NCI-H1436 treated with DMSO at 0.1 percent for 48 hours (cell line): ENCODE results near the gene UBAC2.
"Not testable (repeated sequence)": the region's sequence is repeated elsewhere in the genome, so short reads cannot be mapped to it uniquely, and the experiment has no call there.

Source experiments
- DNase-seq: peaks from one replicate; lab custom pipeline; 2025; lab: John Stamatoyannopoulos, UW

The UBAC2 gene

GRCh38 chr13:99380921-99381645 lies 180.4 kb downstream of the UBAC2 start:
- no peak for DNase-seq

GRCh38 chr13:99381766-99382165 lies 181.1 kb downstream of the UBAC2 start:
- DNase-seq, result no peak

- no peak for DNase-seq
Observed at GRCh38 chr13:99382428-99383133, 181.9 kb downstream of the UBAC2 start.

DNA sequence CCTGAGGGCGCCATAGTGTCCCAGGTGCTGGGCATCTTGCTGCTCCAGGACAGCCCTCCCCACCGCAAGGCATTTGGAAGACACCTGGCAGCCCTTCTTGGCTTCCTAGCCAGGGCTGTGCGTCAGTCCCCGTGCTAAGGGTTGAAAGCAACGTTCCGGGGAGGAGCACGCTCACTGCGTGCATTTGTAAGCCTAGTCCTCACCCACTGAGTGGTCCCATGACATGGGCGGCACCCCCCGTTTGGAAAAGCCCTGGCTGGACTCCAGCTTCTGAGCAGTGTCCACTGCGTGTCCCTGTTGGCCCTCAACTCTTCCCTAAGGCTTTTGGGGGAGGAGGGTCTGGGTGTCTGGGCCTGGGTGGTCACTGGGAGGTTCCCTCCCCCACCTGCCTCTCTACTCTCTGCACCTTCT lies 182.9 kb downstream of the UBAC2 start:
- no peak for DNase-seq

GRCh38 chr13:99383946-99384345 lies 183.3 kb downstream of the UBAC2 start:
- no peak for DNase-seq

- no peak for DNase-seq
Observed at GRCh38 chr13:99384468-99384867, 183.8 kb downstream of the UBAC2 start.

GRCh38 chr13:99385161-99385560 lies 184.5 kb downstream of the UBAC2 start:
- DNase-seq, result no peak

GRCh38 chr13:99385940-99386339 lies 185.3 kb downstream of the UBAC2 start:
- no peak for DNase-seq

GRCh38 chr13:99386495-99386894 lies 185.8 kb downstream of the UBAC2 start:
- DNase-seq, result no peak

- no peak for DNase-seq
Observed at GRCh38 chr13:99386911-99387788, 186.5 kb downstream of the UBAC2 start.

DNA sequence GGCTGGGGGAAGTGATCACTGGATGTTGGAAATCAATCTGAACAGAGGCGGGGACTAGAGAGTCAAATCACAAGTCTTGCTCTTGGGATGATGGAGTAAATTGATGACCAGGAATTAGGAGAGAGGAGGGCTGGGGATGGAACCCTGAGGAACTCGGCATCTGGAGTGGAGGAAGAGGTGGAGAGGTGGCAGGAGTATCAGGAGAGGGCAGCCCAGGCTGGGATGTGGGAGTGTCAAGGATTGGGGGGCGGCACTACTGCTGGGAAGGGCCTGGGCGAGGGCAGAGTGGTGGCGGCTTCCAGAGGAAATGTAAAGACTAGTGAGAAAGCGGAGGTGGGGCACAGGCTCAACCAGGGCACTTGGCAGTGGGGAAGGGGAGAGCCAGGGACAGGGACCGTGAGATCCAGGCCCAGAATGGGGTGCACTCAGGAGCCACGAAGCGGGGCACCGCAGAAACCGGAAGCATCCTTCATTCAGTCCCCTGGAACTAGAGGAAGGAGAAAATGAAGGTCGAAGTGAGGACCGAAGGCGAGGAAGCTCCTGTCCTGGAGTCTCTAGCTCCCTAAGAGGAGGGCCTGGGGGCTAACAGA lies 187.8 kb downstream of the UBAC2 start:
- DNase-seq, result no peak

- not testable (repeated sequence) for DNase-seq
Observed at GRCh38 chr13:99389094-99389493, 188.4 kb downstream of the UBAC2 start.

GRCh38 chr13:99389520-99390304 lies 189.1 kb downstream of the UBAC2 start:
- DNase-seq, result no peak

GRCh38 chr13:99390601-99391000 lies 189.9 kb downstream of the UBAC2 start:
- no peak for DNase-seq

DNA sequence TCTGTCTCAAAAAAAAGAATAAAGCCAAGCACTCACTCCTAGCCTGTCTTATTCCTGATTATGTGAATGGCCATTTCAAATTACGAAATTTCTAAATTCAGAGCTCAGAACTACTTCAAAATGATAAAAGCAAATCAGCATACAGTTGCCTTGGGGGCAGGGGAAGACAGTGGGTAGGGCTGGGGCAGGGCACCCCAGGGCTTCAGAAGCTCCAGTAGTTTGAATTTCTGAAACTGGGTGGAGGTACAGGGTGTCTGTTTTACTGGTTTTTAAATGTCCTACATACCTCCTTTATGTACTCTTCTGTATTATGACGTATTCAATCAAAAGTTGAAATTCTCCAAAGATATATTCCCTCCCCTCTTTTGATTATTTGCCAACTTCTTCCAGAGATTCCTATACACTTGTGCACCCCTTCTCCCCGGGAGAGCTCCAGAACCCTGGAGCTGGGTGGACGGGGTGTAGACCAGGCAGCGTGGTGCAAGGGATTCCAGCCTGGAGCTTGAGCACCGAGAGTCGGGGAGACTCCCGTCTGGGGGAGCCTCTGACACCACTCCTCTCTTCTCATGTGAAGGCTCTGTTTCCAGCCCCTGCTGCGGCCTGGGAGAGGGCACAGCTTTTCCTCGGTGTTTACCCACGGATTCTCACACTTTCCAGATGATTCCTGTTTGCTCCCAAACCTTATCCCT lies 191.3 kb downstream of the UBAC2 start:
- no peak for DNase-seq

- DNase-seq, result no peak
Observed at GRCh38 chr13:99392470-99393135, 191.9 kb downstream of the UBAC2 start.

GRCh38 chr13:99393391-99393790 lies 192.7 kb downstream of the UBAC2 start:
- DNase-seq, result not testable (repeated sequence)

DNA sequence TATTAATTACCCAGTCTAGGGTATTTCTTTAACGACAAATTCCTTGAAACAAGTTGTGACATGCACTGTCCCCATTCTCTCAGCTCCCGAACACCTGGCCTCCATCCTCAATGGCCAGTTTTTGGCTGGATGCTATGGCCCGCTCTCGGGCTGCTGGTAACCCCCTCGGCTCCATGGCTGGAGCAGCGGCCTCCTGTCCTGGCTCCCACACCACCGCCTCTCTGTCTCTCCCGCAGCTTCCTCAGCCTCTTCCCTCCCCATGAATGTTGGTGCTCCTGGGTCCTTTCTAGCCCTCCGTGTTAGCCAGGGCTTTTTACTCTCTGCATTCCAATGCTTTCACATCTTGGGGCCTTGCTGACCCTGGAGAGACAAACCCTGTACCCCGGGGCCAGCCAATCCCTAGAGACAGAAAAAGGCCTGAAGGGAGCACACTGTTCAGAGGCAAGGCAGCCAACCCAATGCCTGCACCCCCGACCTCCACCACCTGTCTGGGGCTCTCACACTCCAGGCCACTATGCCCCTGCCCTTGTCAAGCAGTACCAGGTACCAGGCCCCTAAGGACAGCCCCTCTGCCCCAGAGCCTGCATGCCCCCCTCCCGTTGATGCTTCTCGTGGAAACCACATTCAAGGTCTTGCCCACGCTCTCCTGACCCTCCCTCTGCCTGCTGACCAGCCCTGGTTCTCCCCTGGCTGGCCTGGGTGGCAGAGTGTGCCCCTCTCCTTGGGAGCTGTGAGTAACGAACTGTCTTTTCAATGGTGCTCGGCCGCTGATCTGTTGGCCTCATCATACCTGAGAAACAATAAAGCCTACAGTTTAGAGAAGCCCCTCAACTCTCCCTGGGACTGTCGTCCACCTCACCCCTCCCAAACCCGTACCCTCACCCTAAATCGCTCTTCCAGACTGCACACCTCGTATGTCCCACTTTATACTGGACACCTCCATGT lies 193.4 kb downstream of the UBAC2 start:
- no peak for DNase-seq

- no peak for DNase-seq
Observed at GRCh38 chr13:99395436-99395835, 194.8 kb downstream of the UBAC2 start.
